Stimulated activated CD4-positive, alpha-beta T cell treated with anti-CD3 and anti-CD28 coated beads, Interleukin-2, amount 100 ng/mL, for 4 hours (primary cell): Measurements from ENCODE around the gene SPG11.

Source experiments
- DNase-seq: peaks from one replicate; pipeline ENCODE4 v3.0.0-alpha.2; 2020; ENCODE audit warnings: low read depth

Gene SPG11

DNA sequence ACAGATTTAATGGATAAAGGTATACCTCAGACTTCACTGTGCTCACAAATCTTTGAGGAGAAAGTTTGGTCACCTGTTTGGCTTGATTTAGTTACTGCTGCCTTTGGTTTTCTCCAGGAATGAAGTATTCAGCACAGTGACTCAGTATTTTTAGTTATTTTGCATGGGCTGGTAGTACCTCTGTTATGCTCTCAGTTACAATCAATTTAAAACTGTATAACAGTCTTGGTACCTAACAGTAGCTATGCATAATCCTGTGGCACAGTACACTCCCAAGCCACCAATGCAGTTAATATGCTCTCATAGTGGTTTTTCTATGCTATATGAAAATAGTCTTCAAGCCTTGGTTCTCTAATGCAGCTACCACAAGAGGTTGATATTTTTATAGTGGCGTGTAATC, 138.4 kb downstream of the SPG11 start:
- DNase-seq: no peak

DNA sequence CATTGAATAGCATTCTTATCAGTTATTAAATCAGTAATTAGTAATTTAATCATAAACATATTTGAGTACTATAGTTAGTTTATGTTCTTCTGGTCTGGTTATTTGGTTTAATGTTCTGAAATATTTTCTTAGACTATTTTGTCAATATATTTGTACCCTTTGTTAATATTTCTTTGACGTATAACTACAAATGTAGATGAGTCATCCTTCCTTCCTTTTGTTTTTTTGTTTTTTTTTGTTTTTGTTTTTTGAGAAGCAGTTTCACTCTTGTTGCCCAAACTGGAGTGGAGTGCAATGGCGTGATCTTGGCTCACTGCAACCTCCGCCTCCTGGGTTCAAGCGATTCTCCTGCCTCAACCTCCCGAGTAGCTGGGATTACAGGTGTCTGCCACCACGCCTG, 143.9 kb downstream of the SPG11 start:
- no peak for DNase-seq

DNA sequence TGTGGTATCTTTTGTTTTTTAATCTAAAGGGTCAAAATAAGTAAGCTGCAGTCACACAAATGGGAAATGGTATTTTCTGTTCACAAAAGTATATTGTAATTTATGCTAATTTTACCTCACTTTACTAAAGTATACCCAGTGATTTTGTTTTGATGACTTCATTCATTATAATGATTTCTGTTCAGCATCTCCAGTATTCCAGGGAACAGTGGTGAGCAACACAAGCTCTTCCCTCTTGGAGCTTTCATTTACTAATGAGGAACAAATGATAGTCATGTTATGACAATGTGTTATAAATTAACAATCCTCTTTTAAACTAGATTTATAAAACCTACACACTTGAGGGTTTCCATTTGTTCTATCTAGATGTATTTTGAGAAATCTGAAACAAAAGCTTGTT, 147.0 kb downstream of the SPG11 start:
- no peak for DNase-seq
